BJ (cell line): ENCODE results near the gene GALNT2. TPM values are rescaled to one million over a fixed set of nuclear protein-coding genes. Genes with fewer than 3 reads are reported as not detected.

Experiments
- CTCF ChIA-PET: fragments of 350-600 bp; formaldehyde crosslinking; extraction: SDS; loops from one replicate; lab custom pipeline; 2021; ENCODE audit warnings: antibody characterized with exemption, inconsistent platforms; lab: Yijun Ruan, JAX
- POLR2A ChIA-PET: fragments of 300-600 bp; sonication (Branson Sonifier 250); formaldehyde crosslinking; extraction: SDS; loops from one replicate; lab custom pipeline; 2021; ENCODE audit warnings: antibody characterized with exemption; lab: Charles Lee
- DNase-seq: peaks from one replicate; pipeline ENCODE4 v3.0.0-alpha.2; 2011; ENCODE audit warnings: low read depth
- H3K27me3 ChIP-seq: 2 replicates; pipeline ENCODE4 v1.6.0; 2011; ENCODE audit warnings: low read length; ENCODE audit not compliant: control insufficient read depth, insufficient read depth
- H3K36me3 ChIP-seq: 2 replicates; pipeline ENCODE4 v1.5.1; 2011; ENCODE audit warnings: low read length; ENCODE audit not compliant: control insufficient read depth, insufficient read depth
- H3K4me3 ChIP-seq: 2 replicates; pipeline ENCODE4 v1.5.1; 2011; ENCODE audit warnings: low read depth, mild to moderate bottlenecking, control low read depth, low read length
- CTCF ChIP-seq: IDR thresholded peaks from 2 replicates; pipeline ENCODE4 v1.5.1; 2011; ENCODE audit warnings: low read depth, mild to moderate bottlenecking, control low read depth, inconsistent platforms, low read length, moderate library complexity; ENCODE audit not compliant: insufficient read depth
- polyA plus RNA-seq: library from polyadenylated mRNA; depleted of rRNA; stranded (reverse); fragments of >200 nt; gene quantifications from 2 replicates; pipeline ENCODE4 v1.2.3, GENCODE V29; 2011

The GALNT2 gene
- polyA plus RNA-seq, 1 experiment = 90.9 TPM

- ChIA-PET CTCF (interaction anchor here (0.6 to 1.3 kb wide), 3 partner anchors 14 to 118 kb away, joined by 3 read pairs; partner anchors contain the start of gene GALNT2), POLR2A (no interaction called here)
- DNase-seq = no peak
- Histone ChIP-seq H3K36me3 (no peaks in the 10 kb centered on the region), H3K27me3 (no peaks in the 10 kb centered on the region), H3K4me3 (no peak overlapping the region)
- TF ChIP-seq CTCF = no peak
Observed at GRCh38 chr1:230185076-230186001, 118.3 kb downstream of the GALNT2 start.

- no peaks in the 10 kb centered on the region for H3K27me3 ChIP-seq
- DNase-seq = peak; percentile 46
- no peak overlapping the region for H3K4me3 ChIP-seq
- no peak for TF ChIP-seq CTCF
- ChIA-PET CTCF (interaction anchor here (0.6 to 1.3 kb wide), 3 partner anchors 13 to 119 kb away, joined by 3 read pairs; partner anchors contain the start of gene GALNT2), POLR2A (no interaction called here)
- H3K36me3 ChIP-seq = no peaks in the 10 kb centered on the region
Observed at GRCh38 chr1:230186003-230186863, 119.2 kb downstream of the GALNT2 start.

GRCh38 chr1:230186874-230187273 lies 119.8 kb downstream of the GALNT2 start:
- ChIA-PET POLR2A (no interaction called here), CTCF (interaction anchor here (1.2 kb wide), 2 partner anchors 20 to 46 kb away, joined by 3 to 5 read pairs; no protein-coding TSS in a partner anchor)
- TF ChIP-seq CTCF = no peak
- Histone ChIP-seq H3K4me3 (no peak overlapping the region), H3K27me3 (no peaks in the 10 kb centered on the region), H3K36me3 (no peaks in the 10 kb centered on the region)
- DNase-seq = no peak

- CTCF ChIA-PET = interaction anchor here (1.2 kb wide), 2 partner anchors 20 to 46 kb away, joined by 3 to 5 read pairs; no protein-coding TSS in a partner anchor
- TF ChIP-seq CTCF = no peak
- no peak for DNase-seq
- no peak overlapping the region for H3K4me3 ChIP-seq
- H3K27me3 ChIP-seq = no peaks in the 10 kb centered on the region
- POLR2A ChIA-PET = no interaction called here
- no peaks in the 10 kb centered on the region for H3K36me3 ChIP-seq
Observed at GRCh38 chr1:230187290-230187689, 120.3 kb downstream of the GALNT2 start.
